ENCODE measurements around the gene MIXL1. TPM values are rescaled to one million over a fixed set of nuclear protein-coding genes. Genes with fewer than 3 reads are reported as not detected.
"Not testable (repeated sequence)": the region's sequence is repeated elsewhere in the genome, so short reads cannot be mapped to it uniquely, and the experiment has no call there.

The MIXL1 gene
- total RNA-seq, 1 experiment from 2014 or later = not detected

DNA sequence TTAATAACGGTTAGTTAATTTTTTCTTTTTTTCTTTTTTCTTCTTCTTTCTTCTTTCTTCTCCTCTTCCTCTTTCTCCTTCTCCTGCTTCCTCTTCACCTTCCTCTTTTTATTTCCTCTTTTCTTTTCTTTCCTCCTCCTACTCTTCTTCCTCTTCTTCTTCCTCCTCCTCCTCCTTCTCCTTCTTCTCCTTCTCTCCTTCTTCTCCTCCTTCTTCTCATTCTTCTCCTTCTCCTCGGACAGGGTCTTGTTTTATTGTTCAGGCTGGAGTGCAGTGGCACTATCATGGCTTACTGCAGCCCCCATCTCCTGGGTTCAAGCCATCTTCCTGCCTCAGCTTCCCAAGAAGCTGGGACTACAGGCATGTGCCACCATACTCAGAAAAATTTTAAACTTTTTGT is 23.5 kb upstream of the MIXL1 start:
- Mint-ChIP-seq H3K4me1 (ENCODE audit: low read depth, unreplicated experiment) (peaks cover 7% of the 10 kb centered on the region), H3K9me3 (ENCODE audit: unreplicated experiment) (no peaks in the 10 kb centered on the region), H3K36me3 (ENCODE audit: insufficient read depth, unreplicated experiment) (no peaks in the 10 kb centered on the region), H3K4me3 (ENCODE audit: unreplicated experiment) (no peak overlapping the region), H3K27ac (ENCODE audit: unreplicated experiment) (no peak overlapping the region), H3K27me3 (ENCODE audit: insufficient read depth, unreplicated experiment) (no peaks in the 10 kb centered on the region)
- H3K4me1 ChIP-seq = peaks cover 7% of the 10 kb centered on the region
- BruUV-seq (replicated peaks) = no TSS peak
- H3K4me3 ChIP-seq (ENCODE audit: low read depth, low read length) = no peak overlapping the region
- no peaks in the 10 kb centered on the region for H3K36me3 ChIP-seq (ENCODE audit: control insufficient read depth, insufficient read depth, low read length)
- no peaks in the 10 kb centered on the region for H3K9me3 ChIP-seq
- CTCF ChIA-PET = interaction anchor here (1.3 to 4.2 kb wide), 2 partner anchors 75 to 133 kb away, joined by 7 to 26 read pairs; no protein-coding TSS in a partner anchor
- POLR2A ChIA-PET = interaction anchor here (1.2 kb wide), 1 partner anchor 72 kb away, joined by 3 read pairs; no protein-coding TSS in a partner anchor
- TF ChIP-seq, protein P1, sequence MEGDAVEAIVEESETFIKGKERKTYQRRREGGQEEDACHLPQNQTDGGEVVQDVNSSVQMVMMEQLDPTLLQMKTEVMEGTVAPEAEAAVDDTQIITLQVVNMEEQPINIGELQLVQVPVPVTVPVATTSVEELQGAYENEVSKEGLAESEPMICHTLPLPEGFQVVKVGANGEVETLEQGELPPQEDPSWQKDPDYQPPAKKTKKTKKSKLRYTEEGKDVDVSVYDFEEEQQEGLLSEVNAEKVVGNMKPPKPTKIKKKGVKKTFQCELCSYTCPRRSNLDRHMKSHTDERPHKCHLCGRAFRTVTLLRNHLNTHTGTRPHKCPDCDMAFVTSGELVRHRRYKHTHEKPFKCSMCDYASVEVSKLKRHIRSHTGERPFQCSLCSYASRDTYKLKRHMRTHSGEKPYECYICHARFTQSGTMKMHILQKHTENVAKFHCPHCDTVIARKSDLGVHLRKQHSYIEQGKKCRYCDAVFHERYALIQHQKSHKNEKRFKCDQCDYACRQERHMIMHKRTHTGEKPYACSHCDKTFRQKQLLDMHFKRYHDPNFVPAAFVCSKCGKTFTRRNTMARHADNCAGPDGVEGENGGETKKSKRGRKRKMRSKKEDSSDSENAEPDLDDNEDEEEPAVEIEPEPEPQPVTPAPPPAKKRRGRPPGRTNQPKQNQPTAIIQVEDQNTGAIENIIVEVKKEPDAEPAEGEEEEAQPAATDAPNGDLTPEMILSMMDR (IDR thresholded peaks at IDR 0.05; ENCODE audit: insufficient read depth in 1 of 2, low read depth in 1 of 2, low read length in 1 of 2, severe bottlenecking in 1 of 2, unreplicated experiment in 1 of 2) = no peak
- no peak for DNase-seq
- intact Hi-C loops (cut with micrococcal nuclease; ENCODE audit: unreplicated experiment) = loop anchor here (2.0 kb wide), 1 partner anchor 133 kb away; no protein-coding TSS in a partner anchor
- no peaks in the 10 kb centered on the region for H3K27me3 ChIP-seq (replicated peaks; ENCODE audit: control insufficient read depth, insufficient read depth, low read length)

DNA sequence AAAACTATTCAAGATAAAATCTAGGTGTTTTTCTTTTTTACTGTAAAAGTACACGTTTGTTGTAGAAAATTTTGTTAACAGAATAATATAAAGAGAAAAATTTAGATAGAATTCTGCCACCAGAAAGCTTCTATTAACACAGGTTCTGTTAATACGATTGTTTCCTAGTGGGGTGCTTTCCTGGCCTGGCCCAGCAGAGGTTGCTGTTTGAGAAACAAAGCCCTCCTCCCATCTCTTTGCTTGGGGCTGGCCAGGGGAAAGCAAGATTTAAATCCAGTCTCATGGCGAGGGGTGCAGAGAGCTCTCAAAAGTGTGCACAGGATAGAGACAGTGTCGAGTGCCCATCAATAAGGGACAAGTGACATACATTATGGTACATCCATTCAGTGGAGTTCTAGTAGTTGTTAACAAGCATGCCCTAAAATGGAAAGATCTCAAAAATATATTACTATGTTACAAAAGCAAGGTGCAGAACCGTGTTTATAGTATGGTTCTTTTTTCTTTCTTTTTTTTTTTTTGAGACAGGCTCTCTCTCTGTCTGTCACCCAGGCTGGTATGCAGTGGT is 22.4 kb upstream of the MIXL1 start:
- no peak overlapping the region for H3K4me3 Mint-ChIP-seq (ENCODE audit: unreplicated experiment)
- H3K4me1 Mint-ChIP-seq (ENCODE audit: low read depth, unreplicated experiment) = no peaks in the 10 kb centered on the region
- intact Hi-C loops (cut with micrococcal nuclease; ENCODE audit: unreplicated experiment) = loop anchor here (2.0 kb wide), 1 partner anchor 132 kb away; no protein-coding TSS in a partner anchor
- ChIA-PET POLR2A (interaction anchor here (1.2 kb wide), 1 partner anchor 73 kb away, joined by 3 read pairs; no protein-coding TSS in a partner anchor), CTCF (interaction anchor here (0.6 to 4.2 kb wide), 6 partner anchors 9 to 132 kb away, joined by 3 to 26 read pairs (median 4); partner anchors contain the start of gene LIN9)
- Histone ChIP-seq H3K27me3 (replicated peaks; ENCODE audit: control insufficient read depth, insufficient read depth, low read length) (no peaks in the 10 kb centered on the region), H3K36me3 (ENCODE audit: control insufficient read depth, insufficient read depth, low read length) (no peaks in the 10 kb centered on the region), H3K4me3 (ENCODE audit: low read depth, low read length) (no peak overlapping the region), H3K4me1 (no peaks in the 10 kb centered on the region), H3K9me3 (no peaks in the 10 kb centered on the region)
- peak in 1 of 2 experiments; percentile 22 for DNase-seq
- H3K27me3 Mint-ChIP-seq (ENCODE audit: insufficient read depth, unreplicated experiment) = no peaks in the 10 kb centered on the region
- TF ChIP-seq, protein P1 (IDR thresholded peaks at IDR 0.05; ENCODE audit: insufficient read depth in 1 of 2, low read depth in 1 of 2, low read length in 1 of 2, severe bottlenecking in 1 of 2, unreplicated experiment in 1 of 2) = peak in 1 of 2 experiments; percentile 48
- no TSS peak for BruUV-seq (replicated peaks)
- no peaks in the 10 kb centered on the region for H3K9me3 Mint-ChIP-seq (ENCODE audit: unreplicated experiment)
- no peak overlapping the region for H3K27ac Mint-ChIP-seq (ENCODE audit: unreplicated experiment)
- no peaks in the 10 kb centered on the region for H3K36me3 Mint-ChIP-seq (ENCODE audit: insufficient read depth, unreplicated experiment)

DNA sequence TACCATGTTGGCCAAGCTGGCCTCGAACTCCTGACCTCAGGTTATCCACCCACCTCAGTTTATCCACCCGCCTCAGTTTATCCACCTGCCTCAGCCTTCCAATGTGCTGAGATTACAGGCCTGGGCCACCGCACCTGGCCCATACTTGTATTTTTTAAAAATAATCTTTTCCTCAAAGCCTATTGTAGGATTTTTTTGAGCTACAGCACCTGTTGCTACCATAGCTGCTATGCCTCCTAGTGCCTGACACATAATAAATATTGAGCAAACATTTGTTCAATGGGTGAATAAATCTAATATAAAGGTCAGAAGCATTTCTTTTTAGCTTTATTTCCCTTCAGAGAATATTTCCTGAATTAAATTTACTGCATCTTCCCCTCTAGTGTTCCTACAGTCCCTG is 21.2 kb upstream of the MIXL1 start:
- no peaks in the 10 kb centered on the region for H3K9me3 Mint-ChIP-seq (ENCODE audit: unreplicated experiment)
- H3K4me1 ChIP-seq = no peaks in the 10 kb centered on the region
- intact Hi-C loops (cut with micrococcal nuclease; ENCODE audit: unreplicated experiment) = no loop called here
- H3K4me3 ChIP-seq (ENCODE audit: low read depth, low read length) = no peak overlapping the region
- no peaks in the 10 kb centered on the region for H3K9me3 ChIP-seq
- H3K4me1 Mint-ChIP-seq (ENCODE audit: low read depth, unreplicated experiment) = no peaks in the 10 kb centered on the region
- no peaks in the 10 kb centered on the region for H3K36me3 Mint-ChIP-seq (ENCODE audit: insufficient read depth, unreplicated experiment)
- DNase-seq = no peak
- no peak overlapping the region for H3K27ac Mint-ChIP-seq (ENCODE audit: unreplicated experiment)
- H3K4me3 Mint-ChIP-seq (ENCODE audit: unreplicated experiment) = no peak overlapping the region
- H3K36me3 ChIP-seq (ENCODE audit: control insufficient read depth, insufficient read depth, low read length) = no peaks in the 10 kb centered on the region
- POLR2A ChIA-PET = no interaction called here
- H3K27me3 ChIP-seq (replicated peaks; ENCODE audit: control insufficient read depth, insufficient read depth, low read length) = no peaks in the 10 kb centered on the region
- BruUV-seq (replicated peaks) = no TSS peak
- no peaks in the 10 kb centered on the region for H3K27me3 Mint-ChIP-seq (ENCODE audit: insufficient read depth, unreplicated experiment)
- CTCF ChIA-PET = interaction anchor here (0.6 to 4.2 kb wide), 4 partner anchors 37 to 131 kb away, joined by 3 to 26 read pairs (median 4); partner anchors contain the start of gene LIN9
- TF ChIP-seq, protein P1 (IDR thresholded peaks at IDR 0.05; ENCODE audit: insufficient read depth in 1 of 2, low read depth in 1 of 2, low read length in 1 of 2, severe bottlenecking in 1 of 2, unreplicated experiment in 1 of 2) = no peak

DNA sequence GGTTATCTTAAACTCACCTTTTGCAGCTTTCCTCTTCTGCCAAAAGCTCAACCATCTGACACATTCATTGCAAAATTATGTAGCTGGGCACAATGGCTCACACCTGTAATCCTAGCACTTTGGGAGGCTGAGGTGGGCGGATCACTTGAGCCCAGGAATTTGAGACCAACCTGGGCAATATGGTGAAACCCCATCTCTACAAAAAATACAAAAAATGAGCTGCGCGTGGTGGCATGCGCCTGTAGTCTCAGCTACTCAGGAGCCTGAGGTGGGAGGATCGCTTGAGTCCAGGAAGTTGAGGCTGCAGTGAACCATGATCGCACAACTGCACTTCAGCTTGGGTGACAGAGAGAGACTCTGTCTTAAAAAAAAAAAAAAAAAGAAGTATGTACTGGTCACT is 20.8 kb upstream of the MIXL1 start:
- H3K4me1 ChIP-seq; DNase-seq; POLR2A ChIA-PET; H3K4me3 ChIP-seq (ENCODE audit: low read depth, low read length); H3K9me3 Mint-ChIP-seq (ENCODE audit: unreplicated experiment); H3K4me1 Mint-ChIP-seq (ENCODE audit: low read depth, unreplicated experiment); H3K36me3 ChIP-seq (ENCODE audit: control insufficient read depth, insufficient read depth, low read length); H3K4me3 Mint-ChIP-seq (ENCODE audit: unreplicated experiment); H3K27ac Mint-ChIP-seq (ENCODE audit: unreplicated experiment); H3K27me3 ChIP-seq (replicated peaks; ENCODE audit: control insufficient read depth, insufficient read depth, low read length); H3K27me3 Mint-ChIP-seq (ENCODE audit: insufficient read depth, unreplicated experiment); intact Hi-C loops (cut with micrococcal nuclease; ENCODE audit: unreplicated experiment); BruUV-seq (replicated peaks); H3K36me3 Mint-ChIP-seq (ENCODE audit: insufficient read depth, unreplicated experiment); H3K9me3 ChIP-seq: not testable (repeated sequence)
- CTCF ChIA-PET = interaction anchor here (0.6 to 4.2 kb wide), 3 partner anchors 36 to 130 kb away, joined by 3 to 26 read pairs (median 3); no protein-coding TSS in a partner anchor
